ENCODE results near the gene SPEM1.

SPEM1 gene

GRCh38 chr17:7403043-7403726 lies 16.9 kb upstream of the SPEM1 start:
- no peak for DNase-seq

- no peak for DNase-seq
Observed at GRCh38 chr17:7403727-7403976, 16.5 kb upstream of the SPEM1 start.

GRCh38 chr17:7403977-7404736 lies 16.0 kb upstream of the SPEM1 start, which contains the start of gene TMEM256:
TSS of gene TMEM256 (minus strand) at chr17:7404097. CDS start at chr17:7404084, 13 bp downstream.
- DNase-seq: peak; percentile 100

- no peak for DNase-seq
Observed at GRCh38 chr17:7404737-7405349, 15.3 kb upstream of the SPEM1 start.

GRCh38 chr17:7405350-7406234 lies 14.5 kb upstream of the SPEM1 start:
- peak; percentile 59 for DNase-seq

GRCh38 chr17:7406235-7406825 lies 13.8 kb upstream of the SPEM1 start:
- DNase-seq: no peak

GRCh38 chr17:7407082-7407481 lies 13.0 kb upstream of the SPEM1 start:
- DNase-seq: no peak

- no peak for DNase-seq
Observed at GRCh38 chr17:7407485-7408251, 12.5 kb upstream of the SPEM1 start, which contains the start of gene NLGN2. TSS of gene NLGN2 (plus strand) at chr17:7407845. CDS start at chr17:7408256, 411 bp downstream.

- no peak for DNase-seq
Observed at GRCh38 chr17:7408252-7408727, 11.8 kb upstream of the SPEM1 start.

GRCh38 chr17:7408863-7409262 lies 11.3 kb upstream of the SPEM1 start:
- DNase-seq: no peak

- DNase-seq: no peak
Observed at GRCh38 chr17:7409716-7410115, 10.4 kb upstream of the SPEM1 start.

- no peak for DNase-seq
Observed at GRCh38 chr17:7410634-7411426, 9.3 kb upstream of the SPEM1 start.

GRCh38 chr17:7411427-7411750 lies 8.7 kb upstream of the SPEM1 start:
- DNase-seq: no peak

- no peak for DNase-seq
Observed at GRCh38 chr17:7413346-7413985, 6.7 kb upstream of the SPEM1 start.

GRCh38 chr17:7414837-7415236 lies 5.3 kb upstream of the SPEM1 start:
- DNase-seq: no peak

GRCh38 chr17:7415784-7416183 lies 4.3 kb upstream of the SPEM1 start:
- no peak for DNase-seq

GRCh38 chr17:7416323-7416722 lies 3.8 kb upstream of the SPEM1 start:
- no peak for DNase-seq

GRCh38 chr17:7417056-7417655 lies 3.0 kb upstream of the SPEM1 start:
- DNase-seq: no peak

GRCh38 chr17:7418472-7419152 lies 1.5 kb upstream of the SPEM1 start:
- no peak for DNase-seq
